Neural progenitor cell (in vitro differentiated cells): ENCODE results near the gene TACR1. TPM values are rescaled to one million over a fixed set of nuclear protein-coding genes. Genes with fewer than 3 reads are reported as not detected.

Experiments used
- DNase-seq: peaks from one replicate; pipeline ENCODE4 v3.0.0-alpha.2; 2016; ENCODE audit warnings: low spot score
- H2AFZ ChIP-seq: fragments of 200-600 bp; sonication (generic); replicated peaks from 2 replicates; pipeline ENCODE4 v1.6.1; 2016; ENCODE audit warnings: antibody characterized with exemption
- H3F3A ChIP-seq: fragments of 200-600 bp; sonication (generic); 2 replicates; pipeline ENCODE4 v1.6.1; 2016; ENCODE audit warnings: antibody characterized with exemption, low read depth
- H3K27ac ChIP-seq: fragments of 200-600 bp; sonication (generic); 2 replicates; pipeline ENCODE4 v1.5.1; 2016; ENCODE audit warnings: mild to moderate bottlenecking
- H3K27me3 ChIP-seq: fragments of 200-600 bp; sonication (generic); 2 replicates; pipeline ENCODE4 v1.6.1; 2016; ENCODE audit warnings: mild to moderate bottlenecking, moderate library complexity
- H3K36me3 ChIP-seq: fragments of 200-600 bp; sonication (generic); 2 replicates; pipeline ENCODE4 v1.5.1; 2016
- H3K4me1 ChIP-seq: fragments of 200-600 bp; sonication (generic); 2 replicates; pipeline ENCODE4 v1.6.1; 2016; ENCODE audit warnings: mixed run types
- H3K4me2 ChIP-seq: fragments of 200-600 bp; sonication (generic); 2 replicates; pipeline ENCODE4 v1.6.1; 2016
- H3K4me3 ChIP-seq: fragments of 200-600 bp; sonication (generic); 2 replicates; pipeline ENCODE4 v1.5.1; 2016
- H3K79me2 ChIP-seq: fragments of 200-600 bp; sonication (generic); 2 replicates; pipeline ENCODE4 v1.6.1; 2016; ENCODE audit warnings: low read depth
- H3K9ac ChIP-seq: fragments of 200-600 bp; sonication (generic); 2 replicates; pipeline ENCODE4 v1.6.1; 2016
- H3K9me3 ChIP-seq: fragments of 200-600 bp; sonication (generic); 2 replicates; pipeline ENCODE4 v1.5.1; 2016; ENCODE audit warnings: low read depth
- H4K20me1 ChIP-seq: fragments of 200-600 bp; sonication (generic); 2 replicates; pipeline ENCODE4 v1.6.1; 2016; ENCODE audit warnings: low read depth
- H3K27ac Mint-ChIP-seq: 3 replicates; pipeline ENCODE4 v1.8.0; 2021; ENCODE audit warnings: mixed read lengths
- H3K27me3 Mint-ChIP-seq: 2 replicates; pipeline ENCODE4 v1.8.0; 2022; ENCODE audit warnings: low read depth, mild to moderate bottlenecking, inconsistent platforms, moderate library complexity, mixed read lengths; ENCODE audit not compliant: insufficient read depth
- H3K36me3 Mint-ChIP-seq: 3 replicates; pipeline ENCODE4 v1.8.0; 2021; ENCODE audit warnings: mixed read lengths
- H3K4me1 Mint-ChIP-seq: 3 replicates; pipeline ENCODE4 v1.8.0; 2021; ENCODE audit warnings: mixed read lengths
- H3K4me3 Mint-ChIP-seq: 3 replicates; pipeline ENCODE4 v1.8.0; 2021; ENCODE audit warnings: mild to moderate bottlenecking, moderate library complexity, mixed read lengths
- H3K9me3 Mint-ChIP-seq: 3 replicates; pipeline ENCODE4 v1.8.0; 2020; ENCODE audit warnings: mixed read lengths
- CTCF ChIP-seq: fragments of 200-600 bp; sonication (generic); IDR thresholded peaks from 2 replicates; pipeline ENCODE4 v1.5.1; 2017; ENCODE audit warnings: antibody characterized with exemption, mild to moderate bottlenecking
- EZH2 ChIP-seq: fragments of 200-600 bp; sonication (generic); IDR thresholded peaks from 2 replicates; pipeline ENCODE4 v1.6.1; 2017; ENCODE audit warnings: antibody characterized with exemption, mild to moderate bottlenecking, moderate library complexity
- EZH2phosphoT487 ChIP-seq: fragments of 200-600 bp; sonication (generic); IDR thresholded peaks from 2 replicates; pipeline ENCODE4 v1.6.1; 2017; ENCODE audit warnings: antibody characterized with exemption
- total RNA-seq: library from RNA; depleted of rRNA; stranded (reverse); fragments of >200 nt; gene quantifications from 2 replicates; pipeline ENCODE4 v1.2.3, GENCODE V29; 2015; ENCODE audit warnings: low replicate concordance

Gene TACR1
- total RNA-seq, 1 donor from 2014 or later = not detected

GRCh38 chr2:75021672-75022071 lies 177.6 kb downstream of the TACR1 start:
- Histone ChIP-seq H3K9me3 (no peaks in the 10 kb centered on the region), H2AFZ (no peak overlapping the region), H3K27me3 (no peaks in the 10 kb centered on the region), H3K4me2 (no peak overlapping the region), H3K4me3 (no peak overlapping the region), H4K20me1 (no peaks in the 10 kb centered on the region), H3K9ac (no peak overlapping the region), H3K79me2 (no peaks in the 10 kb centered on the region), H3K27ac (no peak overlapping the region), H3F3A (no peaks in the 10 kb centered on the region), H3K36me3 (no peaks in the 10 kb centered on the region), H3K4me1 (no peaks in the 10 kb centered on the region)
- no peaks in the 10 kb centered on the region for H3K27me3 Mint-ChIP-seq
- H3K27ac Mint-ChIP-seq = no peak overlapping the region
- no peak overlapping the region for H3K4me3 Mint-ChIP-seq
- no peaks in the 10 kb centered on the region for H3K36me3 Mint-ChIP-seq
- H3K4me1 Mint-ChIP-seq = no peaks in the 10 kb centered on the region
- DNase-seq = no peak
- no peaks in the 10 kb centered on the region for H3K9me3 Mint-ChIP-seq
- TF ChIP-seq EZH2 (no peak), CTCF (no peak), EZH2phosphoT487 (no peak)

GRCh38 chr2:75020476-75020875 lies 178.8 kb downstream of the TACR1 start:
- no peak overlapping the region for H3K9ac ChIP-seq
- TF ChIP-seq EZH2phosphoT487 (no peak), CTCF (no peak), EZH2 (no peak)
- no peaks in the 10 kb centered on the region for H4K20me1 ChIP-seq
- H3K4me3 Mint-ChIP-seq = no peak overlapping the region
- H3K27ac ChIP-seq = no peak overlapping the region
- H3K4me1 Mint-ChIP-seq = no peaks in the 10 kb centered on the region
- H3K36me3 ChIP-seq = no peaks in the 10 kb centered on the region
- no peak for DNase-seq
- H3F3A ChIP-seq = no peaks in the 10 kb centered on the region
- no peak overlapping the region for H2AFZ ChIP-seq
- no peak overlapping the region for H3K4me3 ChIP-seq
- H3K27me3 ChIP-seq = no peaks in the 10 kb centered on the region
- no peaks in the 10 kb centered on the region for H3K27me3 Mint-ChIP-seq
- H3K79me2 ChIP-seq = no peaks in the 10 kb centered on the region
- no peak overlapping the region for H3K4me2 ChIP-seq
- H3K27ac Mint-ChIP-seq = no peak overlapping the region
- no peaks in the 10 kb centered on the region for H3K36me3 Mint-ChIP-seq
- H3K9me3 Mint-ChIP-seq = no peaks in the 10 kb centered on the region
- no peaks in the 10 kb centered on the region for H3K9me3 ChIP-seq
- no peaks in the 10 kb centered on the region for H3K4me1 ChIP-seq

GRCh38 chr2:75019790-75020189 lies 179.5 kb downstream of the TACR1 start:
- Histone ChIP-seq H3K4me1 (no peaks in the 10 kb centered on the region), H3K4me2 (no peak overlapping the region), H3K9me3 (no peaks in the 10 kb centered on the region), H3K79me2 (no peaks in the 10 kb centered on the region), H2AFZ (no peak overlapping the region), H3K27ac (no peak overlapping the region), H3K27me3 (no peaks in the 10 kb centered on the region), H4K20me1 (no peaks in the 10 kb centered on the region), H3F3A (no peaks in the 10 kb centered on the region), H3K4me3 (no peak overlapping the region), H3K9ac (no peak overlapping the region), H3K36me3 (no peaks in the 10 kb centered on the region)
- no peak overlapping the region for H3K4me3 Mint-ChIP-seq
- no peaks in the 10 kb centered on the region for H3K27me3 Mint-ChIP-seq
- H3K27ac Mint-ChIP-seq = no peak overlapping the region
- no peaks in the 10 kb centered on the region for H3K36me3 Mint-ChIP-seq
- no peak for TF ChIP-seq EZH2phosphoT487
- TF ChIP-seq EZH2 = no peak
- no peak for TF ChIP-seq CTCF
- H3K9me3 Mint-ChIP-seq = no peaks in the 10 kb centered on the region
- H3K4me1 Mint-ChIP-seq = no peaks in the 10 kb centered on the region
- no peak for DNase-seq

GRCh38 chr2:75018162-75018561 lies 181.2 kb downstream of the TACR1 start:
- H3K9ac ChIP-seq = no peak overlapping the region
- no peaks in the 10 kb centered on the region for H3K79me2 ChIP-seq
- Mint-ChIP-seq H3K27ac (no peak overlapping the region), H3K9me3 (no peaks in the 10 kb centered on the region), H3K36me3 (no peaks in the 10 kb centered on the region), H3K27me3 (peaks cover 3% of the 10 kb centered on the region), H3K4me1 (no peaks in the 10 kb centered on the region), H3K4me3 (no peak overlapping the region)
- no peaks in the 10 kb centered on the region for H3F3A ChIP-seq
- H2AFZ ChIP-seq = no peak overlapping the region
- no peak for TF ChIP-seq EZH2phosphoT487
- no peak for TF ChIP-seq EZH2
- TF ChIP-seq CTCF = no peak
- no peak overlapping the region for H3K27ac ChIP-seq
- no peaks in the 10 kb centered on the region for H4K20me1 ChIP-seq
- no peaks in the 10 kb centered on the region for H3K9me3 ChIP-seq
- H3K4me2 ChIP-seq = no peak overlapping the region
- H3K36me3 ChIP-seq = no peaks in the 10 kb centered on the region
- H3K4me1 ChIP-seq = no peaks in the 10 kb centered on the region
- H3K27me3 ChIP-seq = no peaks in the 10 kb centered on the region
- no peak overlapping the region for H3K4me3 ChIP-seq
- DNase-seq = no peak
